ENCODE data around the gene IGFLR1.
"Not testable (repeated sequence)": the region's sequence is repeated elsewhere in the genome, so short reads cannot be mapped to it uniquely, and the experiment has no call there.

Gene IGFLR1

GRCh38 chr19:35704218-35704617 lies 38.0 kb downstream of the IGFLR1 start, which contains the start of gene ZBTB32:
ZBTB32 (plus strand) TSS chr19:35704558; CDS start chr19:35714627, 10,069 bp downstream.
- no peak for DNase-seq

- DNase-seq: no peak
Observed at GRCh38 chr19:35703343-35703742, 38.9 kb downstream of the IGFLR1 start.

GRCh38 chr19:35702223-35703012 lies 39.8 kb downstream of the IGFLR1 start:
- DNase-seq: peak; percentile 85 to 95 (median 89)

GRCh38 chr19:35696835-35697234 lies 45.4 kb downstream of the IGFLR1 start:
- no peak for DNase-seq

- no peak for DNase-seq
Observed at GRCh38 chr19:35695895-35696422, 46.3 kb downstream of the IGFLR1 start.

- DNase-seq: peak; percentile 70 to 90 (median 84)
Observed at GRCh38 chr19:35693835-35694599, 48.2 kb downstream of the IGFLR1 start.

- no peak for DNase-seq
Observed at GRCh38 chr19:35693422-35693821, 48.8 kb downstream of the IGFLR1 start.

GRCh38 chr19:35692010-35692409 lies 50.2 kb downstream of the IGFLR1 start:
- DNase-seq: no peak

GRCh38 chr19:35691106-35691505 lies 51.1 kb downstream of the IGFLR1 start:
- not testable (repeated sequence) for DNase-seq

- DNase-seq: no peak
Observed at GRCh38 chr19:35689836-35690235, 52.4 kb downstream of the IGFLR1 start.

Measured in stimulated activated naive CD4-positive, alpha-beta T cell (primary cell).